ENCODE results near the gene CAMK2N1.

Gene CAMK2N1

GRCh38 chr1:20465187-20465586 lies 20.8 kb downstream of the CAMK2N1 start:
- H3K18ac ChIP-seq (ENCODE audit: low read depth in 1 of 2, low read length in 2 of 2), result no peak overlapping the region
- H2BK120ac ChIP-seq (ENCODE audit: low read depth, low read length), result no peak overlapping the region
- no peak overlapping the region for H3K4me2 ChIP-seq (ENCODE audit: low read length, poor library complexity, severe bottlenecking)
- no peak overlapping the region for H3K23ac ChIP-seq (ENCODE audit: low read length in 2 of 2)
- H4K91ac ChIP-seq (ENCODE audit: low read length), result no peak overlapping the region
- no peak overlapping the region for H2BK5ac ChIP-seq (ENCODE audit: low read depth, low read length, poor library complexity, severe bottlenecking)
- no peak for DNase-seq
- no peak overlapping the region for H2AFZ ChIP-seq (ENCODE audit: low read depth, low read length)
- no peak overlapping the region for H2BK12ac ChIP-seq (ENCODE audit: low read length in 2 of 2)
- H4K8ac ChIP-seq (ENCODE audit: low read length), result no peak overlapping the region
- H3K36me3 ChIP-seq (ENCODE audit: control insufficient read depth in 1 of 2, insufficient read depth in 2 of 2, low read depth in 1 of 2, low read length in 2 of 2), result no peaks in the 10 kb centered on the region
- no peaks in the 10 kb centered on the region for H3K79me1 ChIP-seq (replicated peaks; ENCODE audit: low read length, poor library complexity, severe bottlenecking)
- H3K4me1 ChIP-seq (ENCODE audit: control insufficient read depth, insufficient read depth, low read depth, low read length), result peaks cover 2% of the 10 kb centered on the region
- peaks cover 18 to 71% of the 10 kb centered on the region in 2 experiments for H3K27me3 ChIP-seq (ENCODE audit: control insufficient read depth in 1 of 2, insufficient read depth in 1 of 2, low read length in 2 of 2)
- peaks cover 3% of the 10 kb centered on the region for H3K9me3 ChIP-seq (ENCODE audit: control insufficient read depth, low read length)
- H2AK5ac ChIP-seq (ENCODE audit: low read length, severe bottlenecking), result no peak overlapping the region
- 58% methylated on average over 4 of the region's 5 CpGs for WGBS
- H3K27ac ChIP-seq (ENCODE audit: low read length, poor library complexity, severe bottlenecking), result no peak overlapping the region
- H3K9ac ChIP-seq (ENCODE audit: low read length), result peak overlapping the region; percentile 37
- peak overlapping the region in 1 of 2 experiments; percentile 36 for H3K4me3 ChIP-seq (ENCODE audit: insufficient read depth in 1 of 2, low read depth in 1 of 2, low read length in 2 of 2)
- H3K14ac ChIP-seq (ENCODE audit: low read length in 2 of 2), result no peak overlapping the region
- no peak overlapping the region for H3K4ac ChIP-seq (ENCODE audit: low read depth in 1 of 2, low read length in 2 of 2)
- H2BK15ac ChIP-seq (ENCODE audit: low read depth, poor library complexity, severe bottlenecking), result no peak overlapping the region

DNA sequence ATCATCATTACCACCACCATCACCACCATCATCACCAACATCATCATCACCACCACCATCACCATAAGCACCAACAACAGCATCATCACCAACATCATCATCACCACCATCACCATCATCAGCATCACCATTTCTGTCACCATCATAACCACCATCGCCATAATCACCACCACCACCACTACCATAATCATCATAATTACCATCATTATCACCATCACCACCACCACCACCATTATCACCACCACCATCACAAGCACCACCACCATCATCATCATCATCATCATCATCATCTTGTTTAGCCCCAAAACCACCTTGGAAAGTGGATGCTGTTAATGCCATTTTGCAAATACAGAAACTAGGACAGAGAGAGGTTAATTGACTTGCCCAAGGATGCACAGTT lies 22.5 kb downstream of the CAMK2N1 start:
- WGBS, result 80% methylated on average over 1 of the region's 1 CpG
- Histone ChIP-seq H4K91ac (ENCODE audit: low read length) (no peak overlapping the region), H2BK120ac (ENCODE audit: low read depth, low read length) (no peak overlapping the region), H2BK15ac (ENCODE audit: low read depth, poor library complexity, severe bottlenecking) (no peak overlapping the region), H3K4me1 (ENCODE audit: control insufficient read depth, insufficient read depth, low read depth, low read length) (peaks cover 2% of the 10 kb centered on the region), H3K4me2 (ENCODE audit: low read length, poor library complexity, severe bottlenecking) (no peak overlapping the region), H2AFZ (ENCODE audit: low read depth, low read length) (no peak overlapping the region), H3K27me3 (ENCODE audit: control insufficient read depth in 1 of 2, insufficient read depth in 1 of 2, low read length in 2 of 2) (peaks cover 27 to 70% of the 10 kb centered on the region in 2 experiments), H3K9ac (ENCODE audit: low read length) (no peak overlapping the region), H3K4ac (ENCODE audit: low read depth in 1 of 2, low read length in 2 of 2) (no peak overlapping the region), H3K23ac (ENCODE audit: low read length in 2 of 2) (no peak overlapping the region), H3K36me3 (ENCODE audit: control insufficient read depth in 1 of 2, insufficient read depth in 2 of 2, low read depth in 1 of 2, low read length in 2 of 2) (no peaks in the 10 kb centered on the region), H3K18ac (ENCODE audit: low read depth in 1 of 2, low read length in 2 of 2) (no peak overlapping the region), H4K8ac (ENCODE audit: low read length) (no peak overlapping the region), H2AK5ac (ENCODE audit: low read length, severe bottlenecking) (no peak overlapping the region), H3K79me1 (replicated peaks; ENCODE audit: low read length, poor library complexity, severe bottlenecking) (no peaks in the 10 kb centered on the region), H2BK5ac (ENCODE audit: low read depth, low read length, poor library complexity, severe bottlenecking) (no peak overlapping the region), H3K9me3 (ENCODE audit: control insufficient read depth, low read length) (peaks cover 3% of the 10 kb centered on the region), H3K27ac (ENCODE audit: low read length, poor library complexity, severe bottlenecking) (no peak overlapping the region), H3K14ac (ENCODE audit: low read length in 2 of 2) (no peak overlapping the region), H3K4me3 (ENCODE audit: insufficient read depth in 1 of 2, low read depth in 1 of 2, low read length in 2 of 2) (no peak overlapping the region), H2BK12ac (ENCODE audit: low read length in 2 of 2) (no peak overlapping the region)
- DNase-seq, result no peak

- H3K4me2 ChIP-seq (ENCODE audit: low read length, poor library complexity, severe bottlenecking), result no peak overlapping the region
- DNase-seq, result no peak
- no peak overlapping the region for H2AFZ ChIP-seq (ENCODE audit: low read depth, low read length)
- no peaks in the 10 kb centered on the region for H3K79me1 ChIP-seq (replicated peaks; ENCODE audit: low read length, poor library complexity, severe bottlenecking)
- H4K91ac ChIP-seq (ENCODE audit: low read length), result no peak overlapping the region
- H3K23ac ChIP-seq (ENCODE audit: low read length in 2 of 2), result no peak overlapping the region
- no peak overlapping the region for H3K14ac ChIP-seq (ENCODE audit: low read length in 2 of 2)
- no peak overlapping the region for H2BK12ac ChIP-seq (ENCODE audit: low read length in 2 of 2)
- no peak overlapping the region for H3K27ac ChIP-seq (ENCODE audit: low read length, poor library complexity, severe bottlenecking)
- no peak overlapping the region for H3K9ac ChIP-seq (ENCODE audit: low read length)
- no peak overlapping the region for H3K18ac ChIP-seq (ENCODE audit: low read depth in 1 of 2, low read length in 2 of 2)
- 93% methylated on average over 3 of the region's 3 CpGs for WGBS
- no peaks in the 10 kb centered on the region for H3K36me3 ChIP-seq (ENCODE audit: control insufficient read depth in 1 of 2, insufficient read depth in 2 of 2, low read depth in 1 of 2, low read length in 2 of 2)
- H2AK5ac ChIP-seq (ENCODE audit: low read length, severe bottlenecking), result no peak overlapping the region
- no peak overlapping the region for H2BK120ac ChIP-seq (ENCODE audit: low read depth, low read length)
- peak overlapping the region; percentile 13 for H2BK15ac ChIP-seq (ENCODE audit: low read depth, poor library complexity, severe bottlenecking)
- H3K9me3 ChIP-seq (ENCODE audit: control insufficient read depth, low read length), result peaks cover 3% of the 10 kb centered on the region
- H3K27me3 ChIP-seq (ENCODE audit: control insufficient read depth in 1 of 2, insufficient read depth in 1 of 2, low read length in 2 of 2), result peaks cover 17 to 59% of the 10 kb centered on the region in 2 experiments
- no peak overlapping the region for H3K4ac ChIP-seq (ENCODE audit: low read depth in 1 of 2, low read length in 2 of 2)
- H3K4me3 ChIP-seq (ENCODE audit: insufficient read depth in 1 of 2, low read depth in 1 of 2, low read length in 2 of 2), result no peak overlapping the region
- no peak overlapping the region for H2BK5ac ChIP-seq (ENCODE audit: low read depth, low read length, poor library complexity, severe bottlenecking)
- peaks cover 2% of the 10 kb centered on the region for H3K4me1 ChIP-seq (ENCODE audit: control insufficient read depth, insufficient read depth, low read depth, low read length)
- H4K8ac ChIP-seq (ENCODE audit: low read length), result no peak overlapping the region
Observed at GRCh38 chr1:20462397-20462796, 23.6 kb downstream of the CAMK2N1 start.

- Histone ChIP-seq H3K36me3 (ENCODE audit: control insufficient read depth in 1 of 2, insufficient read depth in 2 of 2, low read depth in 1 of 2, low read length in 2 of 2) (no peaks in the 10 kb centered on the region), H2BK5ac (ENCODE audit: low read depth, low read length, poor library complexity, severe bottlenecking) (no peak overlapping the region), H3K4ac (ENCODE audit: low read depth in 1 of 2, low read length in 2 of 2) (no peak overlapping the region), H3K4me1 (ENCODE audit: control insufficient read depth, insufficient read depth, low read depth, low read length) (no peaks in the 10 kb centered on the region), H4K91ac (ENCODE audit: low read length) (no peak overlapping the region), H2AK5ac (ENCODE audit: low read length, severe bottlenecking) (no peak overlapping the region), H3K27me3 (ENCODE audit: control insufficient read depth in 1 of 2, insufficient read depth in 1 of 2, low read length in 2 of 2) (peaks cover 10 to 39% of the 10 kb centered on the region in 2 experiments), H3K4me3 (ENCODE audit: insufficient read depth in 1 of 2, low read depth in 1 of 2, low read length in 2 of 2) (no peak overlapping the region), H3K9ac (ENCODE audit: low read length) (no peak overlapping the region), H3K9me3 (ENCODE audit: control insufficient read depth, low read length) (peaks cover 3% of the 10 kb centered on the region), H3K27ac (ENCODE audit: low read length, poor library complexity, severe bottlenecking) (no peak overlapping the region), H4K8ac (ENCODE audit: low read length) (no peak overlapping the region), H2BK120ac (ENCODE audit: low read depth, low read length) (no peak overlapping the region), H3K79me1 (replicated peaks; ENCODE audit: low read length, poor library complexity, severe bottlenecking) (no peaks in the 10 kb centered on the region), H2BK15ac (ENCODE audit: low read depth, poor library complexity, severe bottlenecking) (no peak overlapping the region), H3K14ac (ENCODE audit: low read length in 2 of 2) (no peak overlapping the region), H3K18ac (ENCODE audit: low read depth in 1 of 2, low read length in 2 of 2) (no peak overlapping the region), H2BK12ac (ENCODE audit: low read length in 2 of 2) (no peak overlapping the region), H3K23ac (ENCODE audit: low read length in 2 of 2) (no peak overlapping the region), H3K4me2 (ENCODE audit: low read length, poor library complexity, severe bottlenecking) (no peak overlapping the region), H2AFZ (ENCODE audit: low read depth, low read length) (no peak overlapping the region)
- DNase-seq, result no peak
- 95% methylated on average over 2 of the region's 2 CpGs for WGBS
Observed at GRCh38 chr1:20458717-20459116, 27.3 kb downstream of the CAMK2N1 start.
